Prostate gland (tissue), 2 donors: ENCODE results near the gene STX12. TPM values are rescaled to one million over a fixed set of nuclear protein-coding genes. Genes with fewer than 3 reads are reported as not detected.
"Not testable (repeated sequence)": the region's sequence is repeated elsewhere in the genome, so short reads cannot be mapped to it uniquely, and the experiment has no call there.

ENCODE experiments used
- DNase-seq: peaks from one replicate; pipeline ENCODE4 v3.0.0-alpha.2; 2019; ENCODE audit warnings: low spot score
- H3K27ac ChIP-seq, 2 donors: fragments of 200-600 bp; sonication (generic); 2 replicates each; pipeline ENCODE4 v1.5.1; 2017 to 2019
- H3K27me3 ChIP-seq: fragments of 200-600 bp; sonication (generic); replicated peaks from 2 replicates; pipeline ENCODE4 v1.5.1; 2019; ENCODE audit not compliant: insufficient read depth
- H3K36me3 ChIP-seq, 2 donors: fragments of 200-600 bp; sonication (generic); 1 replicate in 1 of 2; 2 replicates in 1 of 2; pipeline versions ENCODE4 v1.5.1 to v1.8.1; 2017 to 2019
- H3K4me1 ChIP-seq: fragments of 200-600 bp; sonication (generic); replicated peaks from 2 replicates; pipeline ENCODE4 v1.5.1; 2019
- H3K4me3 ChIP-seq, 2 donors: fragments of 200-600 bp; sonication (generic); 2 replicates each; pipeline ENCODE4 v1.5.1; 2017 to 2019
- H3K9me3 ChIP-seq: fragments of 200-600 bp; sonication (generic); 2 replicates; pipeline ENCODE4 v1.5.1; 2017
- POLR2A ChIP-seq: fragments of 450-650 bp; IDR thresholded peaks from one replicate; pipeline ENCODE4 v1.6.1; 2016; ENCODE audit warnings: antibody characterized with exemption, mild to moderate bottlenecking
- POLR2AphosphoS5 ChIP-seq: sonication (generic); formaldehyde crosslinking; IDR thresholded peaks from one replicate; pipeline ENCODE4 v1.6.1; 2017; ENCODE audit warnings: antibody characterized with exemption
- WGBS: methylation state at CpG from one replicate; pipeline ENCODE4 v1.1.5; 2018; 5-methylcytosine and 5-hydroxymethylcytosine counted together
- intact Hi-C: fragments of 100-400 bp; cut with DNase I; formaldehyde crosslinking; loops from one replicate; pipeline ENCODE4 v1.14.2; 2022
- total RNA-seq, 2 donors: library from RNA; depleted of rRNA; stranded (reverse); fragments of >200 nt; gene quantifications; one replicate each; pipeline ENCODE4 v1.1.0, GENCODE V29; 2016
- TF ChIP-seq, protein P1 (sequence below), 4 experiments: fragments of 200-600 bp in 2 of 4; fragments of 450-650 bp in 2 of 4; sonication (generic) in 2 of 4; IDR thresholded peaks; 1 replicate in 3 of 4; 2 replicates in 1 of 4; pipeline ENCODE4 v1.5.1; 2016 to 2019; ENCODE audit warnings: antibody characterized with exemption in 4 of 4, mild to moderate bottlenecking in 2 of 4, moderate library complexity in 2 of 4

The STX12 gene
- total RNA-seq, 2 donors from 2014 or later = 53.1 to 64.9 TPM

DNA sequence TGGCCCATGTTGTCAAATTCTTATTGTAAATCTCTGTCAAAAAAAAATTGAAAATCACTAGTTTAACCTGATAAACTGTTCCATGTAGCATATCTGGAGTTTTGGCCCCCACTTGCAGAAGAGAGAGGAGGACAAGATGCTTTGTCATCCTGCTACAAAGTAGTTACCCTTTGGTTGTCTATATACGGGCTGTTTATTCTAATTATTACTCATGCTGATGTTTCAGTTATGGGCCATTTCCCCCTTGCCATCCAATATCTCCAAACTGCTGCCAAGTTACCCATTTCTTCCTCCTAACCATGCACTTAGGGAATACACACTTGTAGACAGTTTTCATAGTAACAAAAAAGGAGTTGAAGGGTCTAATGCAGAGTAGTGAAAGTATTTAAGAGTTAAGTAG, 22.6 kb downstream of the STX12 start:
- 55% methylated on average over 1 of the region's 1 CpG for WGBS
- H3K9me3 ChIP-seq = no peaks in the 10 kb centered on the region
- no peak overlapping the region for H3K27ac ChIP-seq
- peaks cover 0 to 3% of the 10 kb centered on the region in 2 donors for H3K36me3 ChIP-seq
- no peak for TF ChIP-seq POLR2A
- intact Hi-C loops = no loop called here
- DNase-seq = no peak
- H3K4me1 ChIP-seq = no peaks in the 10 kb centered on the region
- no peak overlapping the region for H3K4me3 ChIP-seq
- H3K27me3 ChIP-seq = no peaks in the 10 kb centered on the region

DNA sequence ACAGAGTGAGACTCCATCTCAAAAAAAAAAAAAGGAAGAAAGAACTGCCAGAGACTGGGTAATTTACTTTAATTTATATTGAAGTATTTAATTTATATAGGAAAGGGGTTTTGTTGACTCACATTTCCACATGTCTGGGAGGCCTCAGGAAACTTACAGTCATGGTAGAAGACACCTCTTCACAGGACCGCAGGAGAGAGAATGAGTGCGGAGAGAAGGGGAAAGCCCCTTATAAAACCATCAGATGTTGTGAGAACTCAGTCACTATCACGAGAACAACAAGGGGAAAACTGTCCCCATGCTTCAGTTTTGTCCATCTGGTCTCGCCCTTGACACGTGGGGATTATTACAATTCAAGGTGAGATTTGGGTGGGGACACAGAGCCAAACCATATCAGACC, 31.8 kb downstream of the STX12 start:
- H3K27me3 ChIP-seq = no peaks in the 10 kb centered on the region
- no peaks in the 10 kb centered on the region for H3K9me3 ChIP-seq
- intact Hi-C loops = no loop called here
- TF ChIP-seq POLR2AphosphoS5 = no peak
- no peaks in the 10 kb centered on the region for H3K36me3 ChIP-seq
- no peak overlapping the region for H3K27ac ChIP-seq
- WGBS = 85% methylated on average over 5 of the region's 5 CpGs
- no peaks in the 10 kb centered on the region for H3K4me1 ChIP-seq
- DNase-seq = no peak
- H3K4me3 ChIP-seq = no peak overlapping the region

DNA sequence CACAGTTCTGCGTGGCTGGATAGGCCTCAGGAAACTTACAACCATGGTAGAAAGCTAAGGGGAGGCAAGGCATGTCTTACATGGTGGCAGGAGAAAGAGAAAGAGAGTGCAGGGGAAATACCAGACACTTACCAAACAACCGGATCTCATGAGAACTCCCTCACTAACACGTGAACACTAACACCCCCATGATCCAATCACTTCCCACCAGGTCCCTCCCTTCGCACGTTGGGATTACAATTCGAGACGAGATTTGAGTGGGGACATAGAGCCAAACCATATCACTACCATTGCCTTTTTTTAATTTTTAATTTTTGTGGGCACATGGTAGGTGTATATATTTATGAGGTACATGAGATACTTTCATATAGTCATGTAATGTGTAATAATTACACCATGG, 33.7 kb downstream of the STX12 start:
- Histone ChIP-seq H3K27me3 (no peaks in the 10 kb centered on the region), H3K4me1 (no peaks in the 10 kb centered on the region), H3K4me3 (no peak overlapping the region), H3K27ac (no peak overlapping the region), H3K9me3 (no peaks in the 10 kb centered on the region), H3K36me3 (no peaks in the 10 kb centered on the region)
- DNase-seq = no peak
- intact Hi-C loops = no loop called here
- WGBS = 89% methylated on average over 7 of the region's 7 CpGs
- TF ChIP-seq POLR2AphosphoS5 (no peak), POLR2A (no peak)

DNA sequence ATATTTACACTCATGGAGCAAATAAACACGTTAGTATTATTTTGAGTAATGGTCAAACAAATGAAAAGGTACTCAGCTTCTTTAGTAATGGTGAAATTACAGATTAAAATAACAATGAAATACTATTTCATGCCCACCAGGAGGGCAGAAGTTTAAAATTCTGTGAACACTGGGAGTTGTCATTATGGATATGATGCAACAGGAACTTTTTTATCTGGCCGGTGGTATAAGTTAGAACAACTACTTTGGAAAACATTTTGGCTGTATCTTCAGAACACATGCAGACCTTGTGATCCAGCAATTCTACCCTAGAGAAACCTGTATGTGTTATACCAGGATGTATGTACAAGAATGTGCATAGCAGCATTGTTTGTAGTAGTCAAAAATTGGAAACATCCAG, 34.4 kb downstream of the STX12 start:
- no peaks in the 10 kb centered on the region for H3K27me3 ChIP-seq
- no peak overlapping the region for H3K4me3 ChIP-seq
- DNase-seq = no peak
- H3K4me1 ChIP-seq = no peaks in the 10 kb centered on the region
- TF ChIP-seq POLR2A (no peak), POLR2AphosphoS5 (no peak)
- TF ChIP-seq, protein P1, sequence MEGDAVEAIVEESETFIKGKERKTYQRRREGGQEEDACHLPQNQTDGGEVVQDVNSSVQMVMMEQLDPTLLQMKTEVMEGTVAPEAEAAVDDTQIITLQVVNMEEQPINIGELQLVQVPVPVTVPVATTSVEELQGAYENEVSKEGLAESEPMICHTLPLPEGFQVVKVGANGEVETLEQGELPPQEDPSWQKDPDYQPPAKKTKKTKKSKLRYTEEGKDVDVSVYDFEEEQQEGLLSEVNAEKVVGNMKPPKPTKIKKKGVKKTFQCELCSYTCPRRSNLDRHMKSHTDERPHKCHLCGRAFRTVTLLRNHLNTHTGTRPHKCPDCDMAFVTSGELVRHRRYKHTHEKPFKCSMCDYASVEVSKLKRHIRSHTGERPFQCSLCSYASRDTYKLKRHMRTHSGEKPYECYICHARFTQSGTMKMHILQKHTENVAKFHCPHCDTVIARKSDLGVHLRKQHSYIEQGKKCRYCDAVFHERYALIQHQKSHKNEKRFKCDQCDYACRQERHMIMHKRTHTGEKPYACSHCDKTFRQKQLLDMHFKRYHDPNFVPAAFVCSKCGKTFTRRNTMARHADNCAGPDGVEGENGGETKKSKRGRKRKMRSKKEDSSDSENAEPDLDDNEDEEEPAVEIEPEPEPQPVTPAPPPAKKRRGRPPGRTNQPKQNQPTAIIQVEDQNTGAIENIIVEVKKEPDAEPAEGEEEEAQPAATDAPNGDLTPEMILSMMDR (IDR thresholded peaks at IDR 0.05) = no peak
- intact Hi-C loops = no loop called here
- H3K36me3 ChIP-seq = no peaks in the 10 kb centered on the region
- H3K9me3 ChIP-seq = no peaks in the 10 kb centered on the region
- WGBS = 83% methylated on average over 2 of the region's 2 CpGs
- no peak overlapping the region for H3K27ac ChIP-seq

- H3K27ac ChIP-seq, H3K9me3 ChIP-seq, DNase-seq, H3K4me3 ChIP-seq, H3K36me3 ChIP-seq, H3K4me1 ChIP-seq, H3K27me3 ChIP-seq, intact Hi-C loops: not testable (repeated sequence)
- WGBS = 95% methylated on average over 3 of the region's 3 CpGs
These were observed 35.1 kb downstream of the STX12 start for GRCh38 chr1:27808131-27808530.

DNA sequence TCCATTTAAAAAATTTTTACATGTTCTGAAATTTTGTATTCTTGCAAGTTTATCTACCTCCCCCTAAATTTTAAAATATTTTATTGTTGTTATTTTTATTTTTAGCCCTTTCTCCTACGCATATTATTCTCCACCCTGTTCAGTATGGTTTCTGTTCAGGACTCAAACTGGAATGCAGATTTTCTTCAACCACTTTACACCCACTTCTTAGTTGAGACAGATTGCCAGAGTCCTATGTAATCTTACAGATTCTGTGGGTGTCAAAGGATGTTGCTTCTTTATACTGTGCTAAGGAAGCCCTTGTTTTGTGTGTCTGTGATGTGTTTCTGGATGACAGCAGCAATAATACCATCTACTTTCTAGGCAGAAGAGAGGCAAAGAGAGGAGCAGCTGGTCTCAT, 36.9 kb downstream of the STX12 start:
- Histone ChIP-seq H3K4me3 (no peak overlapping the region), H3K27ac (no peak overlapping the region), H3K36me3 (no peaks in the 10 kb centered on the region), H3K9me3 (no peaks in the 10 kb centered on the region), H3K4me1 (no peaks in the 10 kb centered on the region), H3K27me3 (no peaks in the 10 kb centered on the region)
- 95% methylated on average over 1 of the region's 1 CpG for WGBS
- intact Hi-C loops = no loop called here
- no peak for DNase-seq
- TF ChIP-seq, protein P1 (IDR thresholded peaks at IDR 0.05) = no peak
- no peak for TF ChIP-seq POLR2A
- TF ChIP-seq POLR2AphosphoS5 = no peak

DNA sequence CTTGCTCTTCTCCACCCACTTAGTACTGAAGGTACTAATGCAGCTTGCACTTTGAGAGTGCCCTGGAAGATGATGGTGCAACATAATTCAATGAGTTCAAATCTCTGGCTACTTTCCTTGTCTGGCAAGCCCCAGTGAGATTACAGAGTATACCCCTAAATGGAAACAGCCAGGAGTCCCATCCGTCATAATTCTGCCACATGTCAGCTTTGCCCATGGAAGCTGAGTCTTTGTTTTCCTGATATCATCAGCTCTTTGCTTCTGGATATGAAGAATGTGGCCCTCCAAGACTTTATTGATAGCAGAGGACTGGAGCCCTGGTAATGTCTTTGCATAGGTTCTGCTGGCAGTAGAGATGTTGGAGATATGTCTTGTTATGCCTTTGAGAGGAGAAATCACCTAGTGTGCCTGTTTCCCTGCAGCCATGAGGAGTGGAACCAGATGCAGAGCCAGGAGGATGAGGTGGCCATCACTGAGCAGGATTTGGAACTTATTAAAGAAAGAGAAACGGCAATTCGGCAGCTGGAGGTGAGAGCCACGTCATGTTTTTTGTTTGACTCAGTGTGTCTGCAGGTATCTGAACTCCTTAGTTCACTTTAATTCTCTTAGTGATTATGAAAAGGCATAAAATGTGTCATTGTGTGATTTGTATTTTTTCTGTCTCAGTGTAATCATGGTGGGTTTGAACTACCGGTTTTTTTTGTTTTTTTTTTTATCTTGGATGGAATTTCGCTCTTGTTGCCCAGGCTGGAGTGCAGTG, 38.9 kb downstream of the STX12 start:
- Histone ChIP-seq H3K27me3 (no peaks in the 10 kb centered on the region), H3K4me3 (no peak overlapping the region), H3K9me3 (no peaks in the 10 kb centered on the region), H3K27ac (no peak overlapping the region), H3K4me1 (no peaks in the 10 kb centered on the region), H3K36me3 (no peaks in the 10 kb centered on the region)
- intact Hi-C loops = no loop called here
- TF ChIP-seq POLR2A (no peak), POLR2AphosphoS5 (no peak)
- TF ChIP-seq, protein P1 (IDR thresholded peaks at IDR 0.05) = no peak
- DNase-seq = no peak
- WGBS = 94% methylated on average over 6 of the region's 6 CpGs
